Measurements from ENCODE around the gene WFS1.

The WFS1 gene

GRCh38 chr4:6269616-6270511 is at the start of gene WFS1:
TSS of gene WFS1 (plus strand) at chr4:6269850. CDS start at chr4:6277456, 7,606 bp downstream.
- peak; percentile 92 to 95 for DNase-seq (ENCODE audit: low read depth in 2 of 2)

- DNase-seq (ENCODE audit: low read depth in 2 of 2) = no peak
These were observed 48.3 kb upstream of the WFS1 start for GRCh38 chr4:6221301-6221850.

GRCh38 chr4:6221851-6222760 is 47.5 kb upstream of the WFS1 start:
- no peak for DNase-seq (ENCODE audit: low read depth in 2 of 2)

GRCh38 chr4:6222761-6223292 is 46.8 kb upstream of the WFS1 start:
- no peak for DNase-seq (ENCODE audit: low read depth in 2 of 2)

GRCh38 chr4:6224735-6225134 is 44.9 kb upstream of the WFS1 start:
- DNase-seq (ENCODE audit: low read depth in 2 of 2) = no peak

- DNase-seq (ENCODE audit: low read depth in 2 of 2) = no peak
These were observed 44.2 kb upstream of the WFS1 start for GRCh38 chr4:6225469-6225868.

- no peak for DNase-seq (ENCODE audit: low read depth in 2 of 2)
These were observed 43.1 kb upstream of the WFS1 start for GRCh38 chr4:6226506-6226905.

- no peak for DNase-seq (ENCODE audit: low read depth in 2 of 2)
These were observed 42.1 kb upstream of the WFS1 start for GRCh38 chr4:6227412-6228157.

GRCh38 chr4:6228158-6229067 is 41.2 kb upstream of the WFS1 start:
- DNase-seq (ENCODE audit: low read depth in 2 of 2) = no peak

GRCh38 chr4:6229095-6229494 is 40.6 kb upstream of the WFS1 start:
- no peak for DNase-seq (ENCODE audit: low read depth in 2 of 2)

GRCh38 chr4:6229671-6230501 is 39.8 kb upstream of the WFS1 start:
- DNase-seq (ENCODE audit: low read depth in 2 of 2) = no peak

GRCh38 chr4:6230502-6230785 is 39.2 kb upstream of the WFS1 start:
- DNase-seq (ENCODE audit: low read depth in 2 of 2) = no peak

GRCh38 chr4:6230827-6231662 is 38.6 kb upstream of the WFS1 start:
- no peak for DNase-seq (ENCODE audit: low read depth in 2 of 2)

GRCh38 chr4:6231663-6232165 is 37.9 kb upstream of the WFS1 start:
- no peak for DNase-seq (ENCODE audit: low read depth in 2 of 2)

GRCh38 chr4:6232836-6233785 is 36.5 kb upstream of the WFS1 start:
- DNase-seq (ENCODE audit: low read depth in 2 of 2) = no peak

GRCh38 chr4:6233929-6234328 is 35.7 kb upstream of the WFS1 start:
- no peak for DNase-seq (ENCODE audit: low read depth in 2 of 2)

- DNase-seq (ENCODE audit: low read depth in 2 of 2) = no peak
These were observed 34.6 kb upstream of the WFS1 start for GRCh38 chr4:6235012-6235411.
